ENCODE measurements around the gene AGBL1. TPM values are rescaled to one million over a fixed set of nuclear protein-coding genes. Genes with fewer than 3 reads are reported as not detected.

The AGBL1 gene
- total RNA-seq, 3 donors from 2014 or later = 0.10 to 0.32 TPM; not detected in 1

DNA sequence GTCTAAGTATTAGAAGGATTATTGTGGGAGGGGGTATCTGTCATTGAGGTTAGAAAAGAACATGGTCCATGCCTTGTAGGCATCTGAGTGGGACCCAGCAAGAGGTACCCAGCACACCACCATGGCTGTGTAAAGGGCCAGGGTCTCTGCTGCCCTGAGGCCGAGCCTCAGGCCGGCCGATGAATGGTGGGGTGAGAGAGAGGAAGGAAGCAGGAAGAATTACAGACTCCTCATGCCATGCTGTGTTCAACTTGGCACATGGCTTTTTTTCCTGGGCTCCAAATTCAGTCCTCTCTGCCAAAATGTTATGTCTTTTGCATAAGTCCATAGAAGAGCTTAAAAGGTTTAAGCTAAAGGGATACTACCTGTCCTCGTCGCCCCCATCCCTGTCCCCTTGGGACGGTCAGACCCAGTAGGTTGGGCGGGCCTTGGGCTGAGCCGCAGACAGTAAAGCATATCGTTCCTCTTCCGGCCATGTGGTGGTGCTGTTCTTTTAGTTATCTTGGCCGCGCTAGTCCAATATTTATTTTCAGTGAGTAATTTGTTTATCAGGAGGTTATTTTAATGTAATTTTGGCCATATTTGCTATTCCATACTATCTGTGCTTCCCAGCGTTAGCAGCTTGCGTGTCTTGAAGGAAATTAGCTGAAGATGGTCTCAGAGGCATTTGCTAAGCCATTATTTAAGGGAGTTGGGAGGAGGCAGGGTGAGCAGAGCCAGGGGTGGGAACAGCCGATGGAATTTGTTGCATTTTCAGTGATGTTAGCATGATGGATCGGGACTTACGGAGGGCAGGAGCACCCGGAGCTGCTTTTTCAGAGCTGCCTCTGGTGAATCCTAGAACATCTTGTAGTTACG lies 152.4 kb downstream of the AGBL1 start:
- Histone ChIP-seq H3K4me3 (no peak overlapping the region), H3K9me3 (no peaks in the 10 kb centered on the region), H3K4me1 (ENCODE audit: low read depth) (peaks cover 4% of the 10 kb centered on the region), H3K36me3 (ENCODE audit: low read depth) (no peaks in the 10 kb centered on the region)
- TF ChIP-seq, protein P1, sequence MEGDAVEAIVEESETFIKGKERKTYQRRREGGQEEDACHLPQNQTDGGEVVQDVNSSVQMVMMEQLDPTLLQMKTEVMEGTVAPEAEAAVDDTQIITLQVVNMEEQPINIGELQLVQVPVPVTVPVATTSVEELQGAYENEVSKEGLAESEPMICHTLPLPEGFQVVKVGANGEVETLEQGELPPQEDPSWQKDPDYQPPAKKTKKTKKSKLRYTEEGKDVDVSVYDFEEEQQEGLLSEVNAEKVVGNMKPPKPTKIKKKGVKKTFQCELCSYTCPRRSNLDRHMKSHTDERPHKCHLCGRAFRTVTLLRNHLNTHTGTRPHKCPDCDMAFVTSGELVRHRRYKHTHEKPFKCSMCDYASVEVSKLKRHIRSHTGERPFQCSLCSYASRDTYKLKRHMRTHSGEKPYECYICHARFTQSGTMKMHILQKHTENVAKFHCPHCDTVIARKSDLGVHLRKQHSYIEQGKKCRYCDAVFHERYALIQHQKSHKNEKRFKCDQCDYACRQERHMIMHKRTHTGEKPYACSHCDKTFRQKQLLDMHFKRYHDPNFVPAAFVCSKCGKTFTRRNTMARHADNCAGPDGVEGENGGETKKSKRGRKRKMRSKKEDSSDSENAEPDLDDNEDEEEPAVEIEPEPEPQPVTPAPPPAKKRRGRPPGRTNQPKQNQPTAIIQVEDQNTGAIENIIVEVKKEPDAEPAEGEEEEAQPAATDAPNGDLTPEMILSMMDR (IDR thresholded peaks at IDR 0.05) = peak; percentile 23
- intact Hi-C loops (cut with DNase I, micrococcal nuclease) = no loop called here
- DNase-seq (peak in 2 of 3 donors; percentile 30 to 34), ATAC-seq (peak; percentile 54)

DNA sequence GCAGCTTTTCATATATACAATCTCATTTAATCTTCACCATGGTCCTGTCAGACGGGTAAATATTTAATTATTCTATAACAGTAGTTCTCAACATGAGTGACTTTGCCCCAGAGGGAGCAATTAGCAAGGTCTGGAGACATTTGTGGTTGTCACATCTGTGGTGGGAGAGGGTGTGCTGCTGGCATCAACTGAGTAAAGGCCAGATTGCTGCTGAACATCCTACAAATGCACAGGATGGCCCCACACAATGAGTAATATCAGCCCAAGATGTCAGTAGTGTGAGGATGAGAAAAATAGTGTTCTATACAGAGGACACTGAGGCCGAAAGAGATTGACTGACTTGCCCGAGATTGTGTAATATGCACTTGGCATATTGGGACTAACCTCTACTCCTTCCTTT lies 156.0 kb downstream of the AGBL1 start:
- H3K4me1 ChIP-seq (ENCODE audit: low read depth) = peaks cover 4% of the 10 kb centered on the region
- no peaks in the 10 kb centered on the region for H3K36me3 ChIP-seq (ENCODE audit: low read depth)
- H3K4me3 ChIP-seq = no peak overlapping the region
- TF ChIP-seq, protein P1 (IDR thresholded peaks at IDR 0.05) = no peak
- no peak for ATAC-seq
- no peak for DNase-seq
- no peaks in the 10 kb centered on the region for H3K9me3 ChIP-seq
- intact Hi-C loops (cut with DNase I, micrococcal nuclease) = no loop called here

DNA sequence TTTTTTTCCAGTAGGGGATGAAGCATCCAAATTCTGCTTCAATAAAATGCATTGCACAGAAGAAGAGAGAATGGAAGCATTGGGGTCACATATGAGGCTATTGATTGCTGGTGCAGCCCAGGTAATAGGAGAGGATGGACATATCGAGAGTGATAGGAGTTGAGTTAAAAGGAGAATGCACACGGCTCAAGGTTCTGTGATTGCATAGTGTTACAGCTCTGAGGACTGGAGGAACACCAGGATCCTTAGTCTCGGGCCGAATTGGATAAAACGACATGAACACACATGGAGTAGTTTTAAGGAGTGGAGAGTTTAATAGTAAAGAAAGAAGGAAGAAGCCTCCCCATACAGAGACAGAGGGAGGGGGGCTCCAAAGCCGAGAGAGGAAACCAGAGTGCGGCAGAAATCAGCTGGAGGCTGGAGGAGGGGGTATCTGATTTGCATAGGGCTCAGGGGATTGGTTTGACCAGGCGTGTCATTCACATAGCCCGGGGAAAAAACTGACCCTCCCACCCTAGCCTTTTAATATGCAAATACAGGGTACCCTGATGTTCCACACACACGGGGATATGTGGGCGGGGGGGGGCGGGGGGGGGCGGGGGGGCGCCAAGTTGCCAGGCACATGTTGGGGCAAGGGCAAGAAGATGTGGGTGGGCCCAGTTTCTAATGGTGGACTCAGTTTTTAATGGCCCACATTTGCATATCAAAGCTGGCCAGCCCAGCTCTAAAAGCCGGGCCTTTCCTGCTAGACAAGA lies 156.9 kb downstream of the AGBL1 start:
- Histone ChIP-seq H3K36me3 (ENCODE audit: low read depth) (no peaks in the 10 kb centered on the region), H3K9me3 (no peaks in the 10 kb centered on the region), H3K4me3 (no peak overlapping the region), H3K4me1 (ENCODE audit: low read depth) (peaks cover 4% of the 10 kb centered on the region)
- DNase-seq (no peak), ATAC-seq (no peak)
- intact Hi-C loops (cut with DNase I, micrococcal nuclease) = no loop called here
- TF ChIP-seq, protein P1 (IDR thresholded peaks at IDR 0.05) = no peak

DNA sequence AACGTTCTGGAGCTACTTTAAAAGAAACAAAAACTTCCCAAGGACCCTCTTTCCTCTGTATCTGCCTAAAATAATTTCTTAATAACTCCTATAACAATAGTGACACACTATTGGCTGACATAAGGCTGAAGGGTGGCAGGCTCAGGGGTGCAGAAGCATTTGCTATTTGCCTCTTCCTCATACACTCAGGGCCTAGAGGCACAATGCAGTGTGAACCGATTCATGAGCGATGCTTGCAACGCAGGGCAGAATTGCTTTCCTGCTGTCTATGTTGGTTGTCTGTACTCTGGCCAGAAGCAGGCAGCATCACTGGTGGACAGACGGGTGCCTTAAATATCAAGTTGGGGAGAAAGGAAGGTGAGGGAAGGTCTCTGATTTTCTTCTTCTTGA lies 157.4 kb downstream of the AGBL1 start:
- no peak for DNase-seq
- Histone ChIP-seq H3K36me3 (ENCODE audit: low read depth) (no peaks in the 10 kb centered on the region), H3K4me1 (ENCODE audit: low read depth) (peaks cover 4% of the 10 kb centered on the region), H3K4me3 (no peak overlapping the region), H3K9me3 (no peaks in the 10 kb centered on the region)
- intact Hi-C loops (cut with DNase I, micrococcal nuclease) = no loop called here
- no peak for ATAC-seq
- TF ChIP-seq, protein P1 (IDR thresholded peaks at IDR 0.05) = no peak

DNA sequence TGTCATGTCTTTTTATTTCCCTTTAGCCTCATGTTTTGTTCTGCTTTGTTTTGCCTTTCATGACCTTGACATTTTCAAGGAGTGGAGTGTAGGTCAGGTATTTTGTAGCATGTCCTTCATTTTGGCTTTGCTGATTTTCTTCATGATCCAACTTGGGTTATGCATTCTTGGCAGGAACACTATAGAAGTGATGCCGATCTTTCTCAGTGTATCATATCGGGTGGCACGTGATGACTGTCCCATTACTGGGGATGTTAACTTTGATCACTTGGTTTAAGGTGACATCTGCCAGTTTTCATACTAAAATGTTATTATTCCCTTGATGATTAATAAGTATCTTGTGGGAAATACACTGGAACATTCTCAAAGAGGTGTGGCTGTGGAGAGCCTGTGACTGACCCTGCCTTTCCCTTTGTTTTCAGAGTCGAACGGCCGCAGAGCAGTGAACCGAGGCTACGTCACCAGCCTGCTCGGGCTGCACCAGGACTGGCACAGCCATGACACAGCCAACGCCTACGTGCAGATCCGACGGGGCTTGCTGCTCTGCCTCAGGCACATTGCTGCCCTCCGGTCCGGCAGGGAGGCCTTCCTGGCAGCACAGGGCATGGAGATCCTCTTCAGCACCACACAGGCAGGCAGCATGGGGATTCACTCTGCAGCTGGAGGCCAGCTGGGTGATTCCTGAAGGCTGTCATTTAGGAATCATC lies 167.7 kb downstream of the AGBL1 start:
- no peaks in the 10 kb centered on the region for H3K9me3 ChIP-seq
- no peaks in the 10 kb centered on the region for H3K36me3 ChIP-seq (ENCODE audit: low read depth)
- ATAC-seq (no peak), DNase-seq (peak in 1 of 3 donors; percentile 44)
- intact Hi-C loops (cut with DNase I, micrococcal nuclease) = no loop called here
- no peaks in the 10 kb centered on the region for H3K4me1 ChIP-seq (ENCODE audit: low read depth)
- no peak overlapping the region for H3K4me3 ChIP-seq
- TF ChIP-seq, protein P1 (IDR thresholded peaks at IDR 0.05) = no peak

All from mucosa of descending colon (tissue), 3 donors.